Activated T-cell treated with anti-CD3 and anti-CD28 coated beads for 48 hours (primary cell): ENCODE data around the gene ABCA2.

ENCODE experiments used
- DNase-seq: peaks from one replicate; pipeline ENCODE4 v3.0.0-alpha.2; 2020; ENCODE audit warnings: low read depth

The ABCA2 gene

DNA sequence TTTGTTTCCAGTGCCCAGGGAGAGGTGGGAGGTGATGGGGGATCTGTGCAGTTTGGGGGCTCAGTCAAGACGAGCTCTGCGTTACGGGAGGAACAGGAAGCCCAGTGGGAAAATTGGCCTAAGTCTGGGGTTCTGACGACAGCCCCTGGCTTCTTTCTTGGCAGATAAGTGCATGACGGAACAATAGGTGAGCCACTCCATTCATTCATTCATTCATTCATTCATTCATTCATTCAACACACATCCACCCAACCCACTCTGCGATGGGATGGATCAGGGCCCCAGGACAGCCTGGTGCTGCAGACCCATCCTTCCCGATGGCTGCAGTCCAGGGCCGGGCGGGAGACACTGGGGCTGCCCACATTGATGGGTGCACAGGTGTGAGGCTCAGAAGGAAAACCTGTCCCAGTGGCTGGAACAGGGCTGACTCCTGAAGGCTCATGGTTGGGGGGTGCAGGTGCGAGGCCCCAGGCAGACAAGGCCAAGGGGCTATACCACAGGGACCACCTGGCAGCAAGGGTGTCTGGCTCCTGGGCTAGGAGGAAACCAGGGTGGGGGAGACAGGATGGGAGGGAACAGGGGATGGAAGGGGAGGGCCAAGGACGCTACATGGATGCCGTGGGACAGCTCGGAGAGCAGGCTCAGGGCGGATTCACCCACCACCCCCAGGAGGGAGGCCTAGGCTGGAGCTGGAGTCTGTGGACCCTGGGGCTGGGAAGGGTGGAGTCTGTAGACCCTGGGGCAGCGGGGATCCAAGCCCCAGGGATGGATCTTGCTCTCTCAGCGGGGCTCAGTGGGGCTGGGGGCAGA lies 47.2 kb downstream of the ABCA2 start:
- DNase-seq = no peak

DNA sequence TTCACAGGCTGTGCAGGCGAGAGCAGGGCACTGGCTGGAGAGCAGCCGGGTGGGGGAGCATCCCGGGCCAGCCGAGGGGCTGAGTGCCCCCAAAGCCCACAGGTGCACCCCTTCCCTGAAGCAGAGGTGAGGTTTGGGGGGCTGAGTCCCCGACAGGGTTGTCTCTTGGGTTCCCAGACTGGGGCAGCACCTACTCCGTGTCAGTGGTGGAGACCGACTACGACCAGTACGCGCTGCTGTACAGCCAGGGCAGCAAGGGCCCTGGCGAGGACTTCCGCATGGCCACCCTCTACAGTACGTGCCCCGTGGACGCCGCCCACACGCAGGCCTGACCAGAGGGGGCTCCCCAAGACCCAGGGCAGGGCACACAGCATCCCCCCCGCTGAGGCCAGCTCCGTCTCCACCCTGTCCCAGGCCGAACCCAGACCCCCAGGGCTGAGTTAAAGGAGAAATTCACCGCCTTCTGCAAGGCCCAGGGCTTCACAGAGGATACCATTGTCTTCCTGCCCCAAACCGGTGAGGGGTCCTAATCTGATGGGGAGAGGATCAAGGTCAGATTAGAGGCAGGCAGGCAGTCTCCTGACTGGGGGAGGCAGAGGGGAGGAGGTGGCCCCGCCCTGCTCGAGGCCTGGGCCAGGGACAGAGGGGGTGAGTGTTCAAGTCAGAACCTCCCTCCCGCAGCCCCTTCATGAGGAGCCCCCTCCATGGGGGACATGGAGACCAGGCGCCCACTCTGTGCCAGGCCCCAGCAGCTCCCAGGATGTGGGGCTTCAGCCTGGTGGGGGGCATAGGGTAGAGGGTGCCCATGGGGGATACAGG lies 48.1 kb downstream of the ABCA2 start:
- DNase-seq = no peak

DNA sequence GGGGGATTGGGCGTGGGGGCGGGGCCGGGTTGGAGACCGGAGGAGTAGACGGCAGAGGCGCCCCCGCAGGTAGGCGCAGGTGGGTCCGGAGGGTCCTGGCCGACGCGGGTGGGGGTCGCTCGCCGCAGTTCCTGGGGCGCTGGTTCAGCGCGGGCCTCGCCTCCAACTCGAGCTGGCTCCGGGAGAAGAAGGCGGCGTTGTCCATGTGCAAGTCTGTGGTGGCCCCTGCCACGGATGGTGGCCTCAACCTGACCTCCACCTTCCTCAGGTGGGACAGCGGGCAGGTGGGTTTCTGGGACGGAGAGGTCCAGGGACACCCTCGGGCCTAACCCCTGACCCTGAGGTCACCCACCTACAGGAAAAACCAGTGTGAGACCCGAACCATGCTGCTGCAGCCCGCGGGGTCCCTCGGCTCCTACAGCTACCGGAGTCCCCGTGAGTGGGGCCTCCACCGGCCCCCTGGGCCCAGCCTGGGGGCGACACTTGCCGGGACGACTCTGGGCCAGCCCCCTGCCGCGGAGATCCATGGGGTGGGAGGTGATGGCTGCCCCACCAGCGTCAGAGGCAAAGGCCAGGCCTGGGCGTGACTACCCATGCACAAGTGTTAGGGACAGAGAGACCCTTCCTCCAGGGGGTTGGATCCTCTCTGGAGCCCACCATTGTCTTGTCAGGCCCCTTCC lies 49.0 kb downstream of the ABCA2 start:
- DNase-seq = no peak

DNA sequence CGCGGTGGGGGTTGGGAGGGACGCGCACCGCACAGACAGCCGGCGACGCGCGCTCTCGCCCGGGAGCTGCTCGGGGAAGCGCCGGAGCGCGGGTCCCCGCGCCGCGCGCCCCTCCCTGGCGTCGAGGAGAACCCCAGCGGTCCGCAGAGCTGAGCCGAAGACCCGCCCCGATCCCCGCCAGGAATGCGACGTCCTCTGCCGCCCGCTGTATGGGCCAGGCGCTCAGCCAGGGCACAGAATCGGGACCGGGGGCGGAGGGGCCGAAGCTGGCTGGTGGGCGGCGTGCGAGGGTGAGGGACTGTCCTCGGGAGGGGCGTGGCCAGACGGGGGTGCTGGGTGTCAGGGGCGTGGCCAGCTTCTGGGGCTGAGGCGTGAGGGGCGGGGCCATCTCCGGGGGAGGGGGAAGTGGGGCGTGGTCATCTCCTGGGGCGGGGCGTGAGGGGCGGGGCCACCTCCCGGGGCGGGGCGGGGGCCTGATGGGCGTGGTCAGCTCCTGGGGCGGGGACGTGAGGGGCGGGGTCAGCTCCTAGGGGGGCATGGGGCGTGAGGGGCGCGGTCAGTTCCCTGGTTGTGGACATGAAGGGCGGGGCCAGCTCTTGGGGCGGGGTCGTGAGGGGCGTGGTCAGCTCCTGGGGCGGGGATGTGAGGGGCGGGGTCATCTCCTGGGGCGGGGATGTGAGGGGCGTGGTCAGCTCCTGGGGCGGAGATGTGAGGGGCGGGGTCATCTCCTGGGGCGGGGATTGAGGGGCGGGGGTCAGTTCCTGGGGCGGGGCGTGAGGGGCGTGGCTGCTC lies 49.8 kb downstream of the ABCA2 start:
- DNase-seq = peak; percentile 60

DNA sequence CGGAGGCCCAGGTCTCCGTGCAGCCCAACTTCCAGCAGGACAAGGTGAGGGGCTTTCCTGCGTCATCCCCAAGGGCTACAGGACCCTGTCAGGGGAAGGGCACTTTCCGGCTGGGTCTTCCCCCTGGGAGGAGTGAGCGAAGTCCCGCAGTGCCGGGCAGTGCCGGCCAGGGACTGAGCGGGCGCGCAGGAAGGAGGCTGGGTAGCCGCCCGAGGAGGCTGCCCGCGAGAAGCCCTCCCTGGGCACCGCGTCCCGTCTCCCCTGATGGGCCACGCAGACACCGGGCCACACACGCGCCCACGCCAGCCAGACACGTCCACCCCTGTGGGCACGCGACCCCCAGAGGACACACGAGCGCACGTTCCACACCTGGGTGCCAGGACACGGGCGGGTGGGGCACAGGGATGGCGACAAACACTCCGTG lies 50.4 kb downstream of the ABCA2 start:
- no peak for DNase-seq

DNA sequence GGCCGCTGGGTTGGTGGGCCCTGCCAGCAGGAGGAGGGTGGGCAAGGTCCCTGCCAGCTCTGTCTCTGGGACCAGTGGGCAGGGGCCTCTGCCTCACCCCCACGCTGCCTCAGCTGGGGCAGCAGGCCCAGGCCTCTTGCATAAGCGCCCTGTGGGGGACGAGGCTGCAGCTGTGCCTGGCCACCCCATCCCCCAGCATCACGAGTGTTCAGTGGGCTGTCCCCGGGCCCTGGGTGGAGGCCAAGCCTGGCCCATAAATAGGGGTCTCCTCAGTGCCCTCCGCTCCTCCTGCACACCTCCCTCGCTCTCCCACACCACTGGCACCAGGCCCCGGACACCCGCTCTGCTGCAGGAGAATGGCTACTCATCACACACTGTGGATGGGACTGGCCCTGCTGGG lies 50.8 kb downstream of the ABCA2 start, which contains the start of gene PTGDS:
PTGDS (plus strand) TSS at position 282 of the 400 bp plus-strand sequence; CDS start at position 357, 75 bp downstream.
- DNase-seq = no peak

DNA sequence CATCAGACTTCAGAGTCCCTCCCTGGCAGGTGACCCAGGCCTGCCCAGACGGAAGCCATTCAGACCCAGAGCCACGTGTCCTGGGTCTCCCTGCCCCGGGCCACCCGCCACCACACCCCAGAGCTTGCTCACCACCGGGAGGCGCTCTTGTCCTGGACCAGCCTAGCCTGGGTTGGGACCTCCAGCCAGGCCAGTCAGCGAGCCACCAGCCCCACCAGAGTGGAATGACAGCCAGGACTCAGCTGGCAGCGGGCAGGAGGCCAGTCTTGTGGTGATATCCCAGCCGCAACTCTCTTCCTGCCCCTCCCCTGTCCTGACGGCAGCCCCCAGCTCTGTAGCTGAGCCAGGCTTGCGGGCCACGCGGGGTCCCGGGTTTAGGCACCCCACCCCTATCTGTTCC lies 52.4 kb downstream of the ABCA2 start:
- peak; percentile 38 for DNase-seq

DNA sequence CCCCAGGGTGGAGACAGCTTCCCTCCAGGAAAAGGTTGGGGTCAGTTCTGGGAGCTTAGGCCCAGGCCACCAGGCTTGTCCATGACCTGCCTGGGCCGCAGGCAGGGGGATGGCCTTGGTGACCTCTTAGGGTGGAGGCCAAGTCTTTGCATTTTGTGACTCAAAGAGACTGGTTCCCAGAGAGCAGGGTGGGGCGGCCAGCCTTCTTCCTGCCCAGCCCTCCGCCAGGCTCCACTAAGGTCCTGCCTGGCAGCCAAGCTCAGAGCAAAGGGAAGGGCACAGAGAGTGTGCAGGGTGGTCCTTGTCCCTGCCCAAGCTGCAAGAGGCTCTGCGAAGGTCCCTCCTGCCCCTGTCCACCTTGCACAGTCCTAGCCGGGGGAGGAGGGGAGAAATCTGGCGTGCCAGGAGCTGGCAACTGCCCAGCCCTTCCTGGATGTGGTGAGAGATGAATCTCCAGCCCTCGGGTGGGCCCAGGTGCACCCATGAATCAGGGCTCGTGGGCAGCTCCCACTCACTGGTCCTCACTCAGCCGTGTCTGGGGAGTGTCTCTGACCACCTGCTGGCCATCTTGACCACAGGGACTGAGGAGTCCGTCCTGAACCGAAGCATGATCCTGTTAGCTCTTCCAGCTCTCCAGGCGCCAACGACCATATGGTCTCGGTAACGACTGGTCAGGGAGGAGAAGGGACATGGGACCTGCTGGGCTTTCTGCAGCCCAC lies 53.1 kb downstream of the ABCA2 start:
- DNase-seq = no peak

DNA sequence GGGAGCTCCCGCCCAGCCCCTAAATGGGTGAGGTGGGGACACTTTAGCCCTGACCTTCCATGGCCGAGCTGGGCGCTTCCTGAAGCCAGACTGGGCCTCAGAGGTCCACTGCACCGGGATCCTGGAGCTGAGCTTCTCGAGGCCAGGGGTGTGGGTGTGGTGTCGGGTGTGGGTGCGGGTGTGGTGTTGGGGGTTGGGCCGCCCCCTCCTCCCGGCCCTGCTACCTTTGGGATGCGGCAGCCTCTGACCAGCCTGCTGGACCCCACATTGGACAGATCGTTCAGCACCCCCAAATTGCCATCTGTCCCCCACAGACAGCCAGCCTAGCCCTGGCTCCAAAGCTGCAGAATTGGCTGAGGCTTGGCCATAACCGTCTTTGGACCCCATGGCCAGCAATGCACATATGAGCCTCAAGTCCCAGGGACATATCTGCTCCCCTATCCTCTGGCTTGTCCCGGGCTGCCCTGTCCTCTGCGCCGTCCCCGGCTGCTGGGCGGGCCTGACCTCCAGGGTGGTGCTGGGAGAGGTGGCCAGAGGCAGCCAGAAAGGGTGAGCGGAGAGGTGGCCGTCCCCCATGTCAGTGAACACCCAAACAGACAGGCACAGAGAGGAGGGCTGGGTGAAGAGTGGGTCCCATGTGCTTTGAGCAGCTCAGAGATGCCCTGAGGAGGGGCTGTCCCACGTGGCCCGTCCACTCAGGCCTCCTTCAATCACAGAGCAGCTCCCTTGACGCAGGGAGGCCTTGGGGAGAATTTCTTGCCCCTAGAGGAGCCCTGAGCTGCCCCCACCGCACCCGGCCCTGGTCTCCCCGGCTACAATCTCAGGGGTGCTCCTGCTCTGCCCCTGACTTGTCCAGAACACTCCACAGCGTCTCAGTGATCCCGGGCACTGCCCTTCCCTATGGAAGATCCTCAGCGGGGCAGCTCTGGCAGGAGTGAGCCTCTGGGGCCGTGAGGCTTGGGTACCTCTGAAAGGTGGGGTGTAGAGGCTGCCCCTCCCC lies 54.1 kb downstream of the ABCA2 start:
- DNase-seq = no peak

DNA sequence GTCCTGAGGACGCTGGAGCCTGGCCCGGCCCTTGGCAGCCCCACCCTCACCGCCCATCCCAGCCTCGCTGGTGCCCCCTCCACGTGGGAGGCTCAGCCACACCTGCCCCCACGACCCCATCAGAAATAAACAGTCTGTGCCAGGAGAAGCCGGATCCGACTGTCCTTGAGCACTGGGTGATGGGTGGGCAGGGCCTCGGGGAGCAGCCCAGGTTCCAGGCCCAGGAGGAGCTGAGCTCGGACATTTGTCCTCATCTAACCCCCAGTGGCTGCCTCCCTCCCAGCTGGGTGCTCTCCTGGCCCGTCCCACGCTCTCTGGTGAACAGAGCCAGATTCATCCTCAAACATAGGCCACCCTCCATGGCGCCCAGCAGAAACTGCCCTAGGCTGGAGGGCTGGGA lies 55.3 kb downstream of the ABCA2 start:
- no peak for DNase-seq

DNA sequence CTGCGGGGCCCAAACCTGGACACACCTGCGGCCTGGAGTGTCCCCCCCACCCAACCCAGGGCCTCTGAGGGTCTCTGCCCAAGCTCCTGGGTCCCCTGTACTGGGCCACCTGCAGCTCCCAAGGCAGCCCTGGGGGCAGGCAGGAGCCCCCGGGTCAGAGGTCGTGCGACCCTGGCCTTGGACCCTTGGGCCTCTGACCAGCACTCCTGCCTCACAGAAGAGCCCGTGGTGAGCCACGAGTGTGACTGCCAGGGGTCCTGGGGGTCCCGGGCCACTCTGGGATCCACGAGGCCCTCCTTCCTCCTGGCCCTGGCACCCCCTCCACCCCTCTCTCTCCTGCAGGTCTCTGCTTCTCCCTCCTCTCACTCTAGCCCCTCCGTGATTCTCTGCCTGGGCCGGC lies 55.7 kb downstream of the ABCA2 start:
- no peak for DNase-seq

DNA sequence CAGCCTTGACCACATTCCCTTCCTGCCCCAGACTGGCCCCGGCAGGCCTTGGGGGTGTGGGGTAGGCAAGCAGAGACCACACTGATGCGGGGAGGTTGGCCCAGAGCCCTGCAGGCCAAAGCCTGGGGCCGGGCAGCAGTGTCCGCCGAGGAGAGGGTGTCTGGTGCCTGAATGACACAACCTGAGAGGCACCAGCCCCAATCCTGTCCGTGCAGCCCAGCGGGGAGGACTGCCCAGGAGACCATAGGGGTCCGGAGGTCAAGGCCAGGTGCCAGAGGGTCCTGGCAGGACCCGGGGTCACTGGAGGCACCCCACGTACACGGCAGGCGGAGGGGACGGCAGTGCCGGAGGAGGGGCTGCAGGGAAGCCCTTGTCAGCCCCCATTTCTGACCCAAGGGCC lies 56.3 kb downstream of the ABCA2 start:
- no peak for DNase-seq

DNA sequence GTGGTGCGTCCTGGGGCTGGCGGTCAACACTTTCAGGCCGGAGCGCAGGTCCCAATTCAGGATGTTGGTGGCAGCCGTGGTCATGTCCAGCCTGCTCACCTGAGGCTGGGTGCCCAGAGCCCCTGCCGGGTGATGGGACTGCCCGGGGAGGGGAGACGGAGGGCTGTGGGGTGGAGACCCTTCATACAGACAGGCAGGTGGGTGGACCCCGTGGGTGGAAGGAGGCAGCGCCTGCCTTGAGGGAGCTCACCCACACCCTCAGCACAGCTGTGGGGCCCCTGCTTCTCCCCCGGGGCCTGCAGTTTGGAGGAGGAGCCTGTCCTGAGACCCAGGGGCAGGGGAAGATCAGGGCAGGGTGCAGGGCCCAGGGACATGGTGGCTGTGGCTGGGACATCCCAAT lies 57.7 kb downstream of the ABCA2 start:
- no peak for DNase-seq

DNA sequence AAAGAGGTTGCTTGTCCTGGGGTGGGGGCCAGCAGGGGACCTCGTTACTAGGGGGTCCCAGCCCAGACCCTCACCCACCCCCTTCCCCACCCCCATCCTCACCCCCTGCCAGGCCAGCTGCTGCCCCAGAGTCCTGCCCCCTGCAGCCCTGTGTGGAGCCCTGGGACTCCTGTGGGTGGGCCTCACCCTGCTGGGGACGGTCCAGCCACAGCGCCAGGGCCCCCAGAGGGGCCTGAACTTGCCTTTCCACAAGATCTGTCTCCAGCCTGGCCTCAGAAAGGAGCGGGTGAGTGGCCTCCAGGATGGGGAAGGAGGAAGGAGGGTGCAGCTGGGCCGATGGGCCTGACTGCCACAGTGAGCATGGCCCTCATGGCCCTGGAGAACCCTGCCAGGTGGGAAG lies 58.3 kb downstream of the ABCA2 start:
- no peak for DNase-seq

DNA sequence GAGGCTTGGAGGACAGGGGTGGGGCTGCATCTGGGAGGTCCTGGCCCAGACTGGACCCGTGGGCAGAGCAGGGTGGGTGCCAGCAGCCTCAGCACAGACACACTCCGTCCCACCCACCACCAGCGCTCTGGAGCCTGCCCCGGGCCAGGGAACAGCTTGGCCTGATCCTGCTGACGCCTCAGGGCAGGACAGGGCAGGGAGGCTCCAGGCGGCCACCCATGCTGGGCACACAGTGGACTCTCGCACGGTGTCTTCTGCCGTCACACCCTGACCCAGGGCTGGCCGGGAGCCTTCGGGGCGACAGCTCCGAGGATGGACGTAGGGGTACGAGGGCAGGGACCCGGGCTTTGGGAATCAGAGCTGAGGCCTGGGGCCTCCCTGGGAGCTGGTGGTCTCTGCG lies 58.9 kb downstream of the ABCA2 start:
- no peak for DNase-seq

DNA sequence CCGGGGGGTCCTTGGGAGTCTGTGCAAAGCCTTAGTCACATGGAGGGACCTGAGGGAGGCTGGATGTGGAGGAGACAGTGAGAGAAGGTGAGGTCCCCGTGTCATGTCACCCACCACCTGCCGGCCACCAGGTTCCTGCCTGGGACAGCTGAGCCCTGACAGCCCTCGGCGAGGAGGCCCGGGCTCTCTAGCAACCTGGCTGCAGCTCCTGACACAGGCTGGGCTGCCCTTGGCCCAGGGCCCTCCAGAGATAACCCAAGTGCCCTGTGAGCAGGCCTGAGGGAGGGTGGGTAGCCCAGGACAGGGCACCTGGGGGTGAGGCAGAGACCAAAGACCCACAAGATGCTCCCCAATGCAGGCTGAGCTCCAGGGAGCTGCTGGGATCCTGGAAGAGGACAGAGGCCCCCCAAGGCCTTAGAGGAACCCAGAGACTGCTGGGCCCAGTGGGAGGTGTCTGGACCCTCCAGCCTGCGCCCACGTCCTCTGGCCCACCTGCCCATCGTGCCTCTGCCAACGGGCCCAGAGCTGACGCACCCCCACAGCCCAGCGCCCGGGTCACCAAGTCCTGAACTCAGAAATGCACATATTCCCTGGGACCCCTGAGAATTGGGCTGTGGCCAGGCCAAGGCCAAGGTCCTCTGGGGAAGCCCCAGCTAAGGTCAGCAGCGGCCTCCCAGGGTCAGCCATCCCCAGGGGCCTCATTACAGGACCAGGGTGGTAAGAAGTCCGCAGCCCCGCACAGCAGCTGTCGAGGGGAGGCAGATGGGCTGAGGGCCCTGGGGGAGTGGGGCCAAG lies 59.5 kb downstream of the ABCA2 start:
- no peak for DNase-seq

DNA sequence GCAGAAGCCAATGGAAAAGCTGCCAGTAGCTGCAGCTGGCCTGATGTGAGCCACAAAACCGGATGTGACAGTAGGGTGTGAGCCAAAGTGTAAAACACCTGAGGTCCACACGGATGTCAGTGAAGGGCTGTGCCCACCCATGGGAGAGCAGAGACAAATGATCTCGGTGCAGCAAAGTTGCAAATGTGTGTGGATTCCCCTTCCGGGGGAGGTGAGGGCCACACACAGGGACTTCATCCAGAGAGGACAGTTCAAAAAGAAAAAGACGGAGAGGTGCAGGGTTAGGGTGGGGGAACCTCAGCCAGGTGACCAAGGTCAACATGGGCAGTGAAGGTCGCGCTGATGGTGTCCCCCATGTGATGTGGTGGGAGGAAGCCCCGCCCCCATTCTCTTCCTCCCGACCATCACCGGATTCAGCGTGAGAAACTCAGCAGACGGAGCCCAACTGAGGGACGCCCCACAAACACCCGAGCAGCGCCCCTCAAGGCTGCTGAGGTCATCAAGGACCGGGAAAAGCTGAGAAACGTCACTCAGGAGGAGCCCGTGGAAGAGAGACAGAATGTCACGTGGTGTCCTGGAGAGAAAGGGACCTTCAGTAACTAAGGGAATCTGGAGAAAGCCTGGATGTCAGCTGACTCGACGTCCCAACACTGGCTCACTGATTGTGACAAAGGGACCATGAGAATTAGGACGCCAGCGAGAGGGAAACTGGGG lies 62.1 kb downstream of the ABCA2 start:
- no peak for DNase-seq

DNA sequence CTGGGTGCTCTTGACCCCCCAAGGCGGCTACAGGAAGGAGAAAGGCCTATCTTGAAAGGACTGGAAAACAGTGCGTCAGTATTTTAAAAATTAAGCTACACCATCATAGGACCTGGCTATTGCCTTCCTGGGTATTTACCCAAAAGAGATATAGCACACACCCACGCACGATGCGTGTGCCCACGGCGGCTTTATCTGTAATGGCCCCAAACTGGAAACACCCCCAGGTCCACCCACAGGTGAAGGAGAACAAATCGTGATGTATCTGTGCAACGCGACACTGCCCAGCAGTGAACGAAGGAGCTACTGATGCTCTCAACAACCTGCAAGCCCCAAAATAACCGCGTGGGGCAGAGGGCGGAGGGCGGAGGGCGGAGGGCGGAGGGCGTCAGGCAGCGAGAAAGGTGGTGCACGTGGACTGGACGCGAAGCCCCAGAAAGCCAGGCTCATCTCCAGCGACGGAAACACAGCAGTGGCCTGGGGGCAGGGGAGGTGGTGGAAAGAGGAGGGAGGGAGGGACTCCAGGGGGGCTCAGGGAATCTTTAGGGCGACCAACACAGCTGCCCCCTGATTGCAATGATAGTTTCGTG lies 63.1 kb downstream of the ABCA2 start:
- no peak for DNase-seq
